GM21390 (cell line): ENCODE data around the gene RECQL.
"Not testable (repeated sequence)": the region's sequence is repeated elsewhere in the genome, so short reads cannot be mapped to it uniquely, and the experiment has no call there.

Source experiments
- ATAC-seq: cut with Tn5 transposase; IDR thresholded peaks from one replicate; pipeline ENCODE4 v1.9.1; 2021; ENCODE audit not compliant: unreplicated experiment

Gene RECQL

DNA sequence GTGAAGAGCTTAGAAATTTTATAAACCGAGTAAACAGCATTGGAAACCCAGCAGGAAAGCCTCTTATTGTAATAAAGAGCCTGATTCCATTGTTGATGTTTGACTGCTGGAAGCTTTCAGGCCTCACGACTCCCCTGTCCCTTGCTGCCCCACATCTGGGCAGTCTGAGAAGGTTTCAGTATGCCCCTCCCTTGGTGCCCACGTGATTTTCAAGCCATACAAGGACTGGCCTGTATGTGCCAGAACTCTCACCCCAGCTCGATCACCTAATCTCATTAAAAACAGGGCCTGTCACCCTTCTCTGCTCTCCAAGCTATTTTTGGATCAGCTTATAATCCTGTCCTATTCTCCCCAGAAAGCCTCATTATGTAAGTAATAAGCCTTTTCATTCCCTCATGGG is 71.4 kb downstream of the RECQL start:
- no peak for ATAC-seq

- ATAC-seq, result no peak
These were observed 73.2 kb downstream of the RECQL start for GRCh38 chr12:21428241-21428640.

DNA sequence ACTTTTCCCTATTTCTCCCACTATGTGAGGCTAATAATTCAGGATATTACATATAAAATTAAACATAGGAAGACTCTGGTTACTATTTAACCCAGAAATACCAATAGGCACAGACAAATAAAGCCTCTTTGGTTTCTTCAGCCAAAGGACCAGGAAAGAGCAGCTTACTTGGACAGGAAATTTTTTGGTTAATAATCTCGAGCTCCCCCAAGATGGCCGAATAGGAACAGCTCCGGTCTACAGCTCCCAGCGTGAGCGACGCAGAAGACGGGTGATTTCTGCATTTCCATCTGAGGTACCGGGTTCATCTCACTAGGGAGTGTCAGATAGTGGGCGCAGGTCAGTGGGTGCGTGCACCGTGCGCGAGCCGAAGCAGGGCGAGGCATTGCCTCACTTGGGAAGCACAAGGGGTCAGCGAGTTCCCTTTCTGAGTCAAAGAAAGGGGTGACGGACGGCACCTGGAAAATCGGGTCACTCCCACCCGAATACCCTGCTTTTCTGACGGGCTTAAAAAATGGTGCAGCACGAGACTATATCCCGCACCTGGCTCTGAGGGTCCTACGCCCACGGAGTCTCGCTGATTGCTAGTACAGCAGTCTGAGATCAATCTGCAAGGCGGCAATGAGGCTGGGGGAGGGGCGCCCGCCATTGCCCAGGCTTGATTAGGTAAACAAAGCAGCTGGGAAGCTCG is 82.3 kb downstream of the RECQL start:
- not testable (repeated sequence) for ATAC-seq
